GM19467 (cell line): ENCODE data around the gene PROCR.
A peak's percentile ranks its signal among the peaks of the same experiment; 100 is the strongest.
"Not testable (repeated sequence)": the region's sequence is repeated elsewhere in the genome, so short reads cannot be mapped to it uniquely, and the experiment has no call there.

Experiments
- ATAC-seq: cut with Tn5 transposase; IDR thresholded peaks from one replicate; pipeline ENCODE4 v1.9.1; 2021; ENCODE audit warnings: mild to moderate bottlenecking, moderate library complexity; ENCODE audit not compliant: unreplicated experiment

Gene PROCR

GRCh38 chr20:35171753-35172433 is at the start of gene PROCR:
PROCR (plus strand) TSS chr20:35172072; CDS start chr20:35172155, 83 bp downstream.
- ATAC-seq, result no peak

- ATAC-seq, result no peak
Measured at GRCh38 chr20:35122756-35123405, 49.0 kb upstream of the PROCR start.

- no peak for ATAC-seq
Measured at GRCh38 chr20:35125753-35126152, 46.1 kb upstream of the PROCR start.

- ATAC-seq, result no peak
Measured at GRCh38 chr20:35129647-35130069, 42.2 kb upstream of the PROCR start.

- no peak for ATAC-seq
Measured at GRCh38 chr20:35131934-35132333, 39.9 kb upstream of the PROCR start.

- ATAC-seq, result no peak
Measured at GRCh38 chr20:35133031-35133430, 38.8 kb upstream of the PROCR start.

- no peak for ATAC-seq
Measured at GRCh38 chr20:35133735-35134134, 38.1 kb upstream of the PROCR start.

- ATAC-seq, result no peak
Measured at GRCh38 chr20:35134472-35134871, 37.4 kb upstream of the PROCR start.

GRCh38 chr20:35134880-35135279 is 37.0 kb upstream of the PROCR start:
- no peak for ATAC-seq

- no peak for ATAC-seq
Measured at GRCh38 chr20:35135867-35136586, 35.8 kb upstream of the PROCR start.

GRCh38 chr20:35144694-35145093 is 27.2 kb upstream of the PROCR start:
- ATAC-seq, result no peak

GRCh38 chr20:35145141-35145564 is 26.7 kb upstream of the PROCR start:
- no peak for ATAC-seq

- ATAC-seq, result no peak
Measured at GRCh38 chr20:35146299-35146919, 25.5 kb upstream of the PROCR start.

GRCh38 chr20:35146920-35147574 is 24.8 kb upstream of the PROCR start, which contains the start of gene EDEM2:
EDEM2 (minus strand) TSS chr20:35147336; CDS start chr20:35147258, 78 bp downstream.
- peak; percentile 68 for ATAC-seq

- ATAC-seq, result not testable (repeated sequence)
Measured at GRCh38 chr20:35147575-35148071, 24.2 kb upstream of the PROCR start.

- no peak for ATAC-seq
Measured at GRCh38 chr20:35150846-35151579, 20.9 kb upstream of the PROCR start.

- ATAC-seq, result no peak
Measured at GRCh38 chr20:35151736-35152135, 20.1 kb upstream of the PROCR start.

- no peak for ATAC-seq
Measured at GRCh38 chr20:35155936-35156335, 15.9 kb upstream of the PROCR start.

- ATAC-seq, result no peak
Measured at GRCh38 chr20:35156978-35157377, 14.9 kb upstream of the PROCR start.

GRCh38 chr20:35160341-35160740 is 11.5 kb upstream of the PROCR start:
- not testable (repeated sequence) for ATAC-seq
